Loucy (cell line): ENCODE results near the gene TMTC3.

Experiments
- H2AFZ ChIP-seq: fragments of 200-600 bp; sonication (generic); 2 replicates; pipeline ENCODE4 v1.6.0; 2016; ENCODE audit warnings: antibody characterized with exemption, mild to moderate bottlenecking, low read length, moderate library complexity
- H3F3A ChIP-seq: fragments of 200-600 bp; 2 replicates; pipeline ENCODE4 v1.6.0; 2016; ENCODE audit warnings: antibody characterized with exemption, low read depth, mild to moderate bottlenecking
- H3K27me3 ChIP-seq: fragments of 200-600 bp; sonication (generic); 2 replicates; pipeline ENCODE4 v1.6.1; 2014; ENCODE audit warnings: low read length, mild to moderate bottlenecking; ENCODE audit not compliant: insufficient read depth, poor library complexity, severe bottlenecking
- H3K36me3 ChIP-seq: fragments of 200-600 bp; sonication (generic); 2 replicates; pipeline ENCODE4 v1.6.1; 2016; ENCODE audit warnings: low read length; ENCODE audit not compliant: insufficient read depth
- H3K4me1 ChIP-seq: fragments of 200-600 bp; sonication (generic); 2 replicates; pipeline ENCODE4 v1.5.1; 2014; ENCODE audit warnings: low read length, mild to moderate bottlenecking; ENCODE audit not compliant: insufficient read depth, poor library complexity, severe bottlenecking
- H3K4me2 ChIP-seq: fragments of 200-600 bp; sonication (generic); 2 replicates; pipeline ENCODE4 v1.6.0; 2014; ENCODE audit warnings: antibody characterized with exemption, low read length, low read depth, mild to moderate bottlenecking; ENCODE audit not compliant: poor library complexity, severe bottlenecking
- H3K4me3 ChIP-seq: fragments of 200-600 bp; sonication (generic); 2 replicates; pipeline ENCODE4 v1.5.1; 2014; ENCODE audit warnings: low read length, mild to moderate bottlenecking, mixed read lengths; ENCODE audit not compliant: poor library complexity, severe bottlenecking
- H3K79me2 ChIP-seq: fragments of 200-600 bp; sonication (generic); 2 replicates; pipeline ENCODE4 v1.6.1; 2014; ENCODE audit warnings: low read length; ENCODE audit not compliant: insufficient read depth
- H3K9ac ChIP-seq: fragments of 200-600 bp; sonication (generic); 2 replicates; pipeline ENCODE4 v1.6.0; 2014; ENCODE audit warnings: mild to moderate bottlenecking, low read depth, low read length, moderate library complexity; ENCODE audit not compliant: poor library complexity, severe bottlenecking
- H3K9me2 ChIP-seq: fragments of 200-600 bp; sonication (generic); replicated peaks from 2 replicates; pipeline ENCODE4 v1.6.1; 2016; ENCODE audit warnings: low read depth, low read length, mixed read lengths
- H3K9me3 ChIP-seq: fragments of 200-600 bp; sonication (generic); 2 replicates; pipeline ENCODE4 v1.6.1; 2014; ENCODE audit warnings: mild to moderate bottlenecking, antibody characterized with exemption, low read length, low read depth; ENCODE audit not compliant: insufficient read depth
- H4K20me1 ChIP-seq: fragments of 200-600 bp; sonication (generic); 2 replicates; pipeline ENCODE4 v1.6.0; 2014; ENCODE audit warnings: antibody characterized with exemption, low read length, mild to moderate bottlenecking; ENCODE audit not compliant: insufficient read depth, poor library complexity, severe bottlenecking
- EZH2phosphoT487 ChIP-seq: fragments of 200-600 bp; IDR thresholded peaks from 2 replicates; pipeline ENCODE4 v1.6.1; 2018; ENCODE audit warnings: antibody characterized with exemption, mild to moderate bottlenecking, moderate library complexity, borderline replicate concordance
- TF ChIP-seq, protein P1 (sequence below): fragments of 200-600 bp; sonication (generic); conservative IDR thresholded peaks from 2 replicates; pipeline ENCODE4 v1.5.1; 2014; ENCODE audit warnings: mild to moderate bottlenecking, antibody characterized with exemption, low read length

Gene TMTC3

DNA sequence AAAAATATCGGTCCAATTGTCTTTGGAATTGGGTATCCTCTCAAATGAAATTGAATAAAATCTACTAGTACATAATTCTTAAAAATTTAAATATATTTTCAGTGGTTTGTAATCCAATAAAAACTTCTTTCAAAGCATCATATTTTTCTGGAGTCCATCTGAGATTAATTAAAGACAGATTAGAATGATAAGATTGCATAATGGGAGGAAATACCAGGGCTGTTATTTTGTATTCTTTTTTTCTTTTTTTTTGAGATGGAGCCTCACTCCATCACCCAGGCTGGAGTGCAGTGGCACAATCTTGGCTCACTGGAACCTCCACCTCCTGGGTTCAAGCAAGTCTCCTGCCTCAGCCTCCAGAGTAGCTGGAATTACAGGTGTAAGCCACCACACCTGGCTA is 103.8 kb downstream of the TMTC3 start:
- Histone ChIP-seq H4K20me1 (no peaks in the 10 kb centered on the region), H2AFZ (no peak overlapping the region), H3K79me2 (no peaks in the 10 kb centered on the region), H3K9me2 (no peaks in the 10 kb centered on the region), H3K4me2 (no peak overlapping the region), H3K9me3 (no peaks in the 10 kb centered on the region), H3K4me1 (no peaks in the 10 kb centered on the region), H3K36me3 (no peaks in the 10 kb centered on the region), H3F3A (no peaks in the 10 kb centered on the region), H3K27me3 (no peaks in the 10 kb centered on the region), H3K4me3 (no peak overlapping the region), H3K9ac (no peak overlapping the region)
- TF ChIP-seq, protein P1, sequence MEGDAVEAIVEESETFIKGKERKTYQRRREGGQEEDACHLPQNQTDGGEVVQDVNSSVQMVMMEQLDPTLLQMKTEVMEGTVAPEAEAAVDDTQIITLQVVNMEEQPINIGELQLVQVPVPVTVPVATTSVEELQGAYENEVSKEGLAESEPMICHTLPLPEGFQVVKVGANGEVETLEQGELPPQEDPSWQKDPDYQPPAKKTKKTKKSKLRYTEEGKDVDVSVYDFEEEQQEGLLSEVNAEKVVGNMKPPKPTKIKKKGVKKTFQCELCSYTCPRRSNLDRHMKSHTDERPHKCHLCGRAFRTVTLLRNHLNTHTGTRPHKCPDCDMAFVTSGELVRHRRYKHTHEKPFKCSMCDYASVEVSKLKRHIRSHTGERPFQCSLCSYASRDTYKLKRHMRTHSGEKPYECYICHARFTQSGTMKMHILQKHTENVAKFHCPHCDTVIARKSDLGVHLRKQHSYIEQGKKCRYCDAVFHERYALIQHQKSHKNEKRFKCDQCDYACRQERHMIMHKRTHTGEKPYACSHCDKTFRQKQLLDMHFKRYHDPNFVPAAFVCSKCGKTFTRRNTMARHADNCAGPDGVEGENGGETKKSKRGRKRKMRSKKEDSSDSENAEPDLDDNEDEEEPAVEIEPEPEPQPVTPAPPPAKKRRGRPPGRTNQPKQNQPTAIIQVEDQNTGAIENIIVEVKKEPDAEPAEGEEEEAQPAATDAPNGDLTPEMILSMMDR, result no peak
- TF ChIP-seq EZH2phosphoT487, result no peak

GRCh38 chr12:88247241-88247643 is 105.1 kb downstream of the TMTC3 start:
- no peak overlapping the region for H3K4me2 ChIP-seq
- no peak for TF ChIP-seq EZH2phosphoT487
- TF ChIP-seq, protein P1, result no peak

GRCh38 chr12:88248606-88249005 is 106.5 kb downstream of the TMTC3 start:
- H3K9ac ChIP-seq, result no peak overlapping the region
- H3K4me1 ChIP-seq, result no peaks in the 10 kb centered on the region
- H3K4me3 ChIP-seq, result no peak overlapping the region
- H3F3A ChIP-seq, result no peaks in the 10 kb centered on the region
- no peak for TF ChIP-seq EZH2phosphoT487
- TF ChIP-seq, protein P1, result no peak
- H3K4me2 ChIP-seq, result no peak overlapping the region
- H3K9me2 ChIP-seq, result no peaks in the 10 kb centered on the region
- no peaks in the 10 kb centered on the region for H3K27me3 ChIP-seq
- no peaks in the 10 kb centered on the region for H3K79me2 ChIP-seq
- no peaks in the 10 kb centered on the region for H3K36me3 ChIP-seq
- no peaks in the 10 kb centered on the region for H4K20me1 ChIP-seq
- H3K9me3 ChIP-seq, result no peaks in the 10 kb centered on the region
- no peak overlapping the region for H2AFZ ChIP-seq

More at GRCh38 chr12:88247241-88247643, 105.1 kb downstream of the TMTC3 start:
- Histone ChIP-seq H3K36me3 (no peaks in the 10 kb centered on the region), H4K20me1 (no peaks in the 10 kb centered on the region), H3K27me3 (no peaks in the 10 kb centered on the region), H3F3A (no peaks in the 10 kb centered on the region), H3K9me3 (no peaks in the 10 kb centered on the region), H3K79me2 (no peaks in the 10 kb centered on the region), H3K4me3 (no peak overlapping the region), H2AFZ (no peak overlapping the region), H3K4me1 (no peaks in the 10 kb centered on the region), H3K9me2 (no peaks in the 10 kb centered on the region), H3K9ac (no peak overlapping the region)
